HepG2 (cell line): ENCODE data around the gene SRP9. TPM values are rescaled to one million over a fixed set of nuclear protein-coding genes. Genes with fewer than 3 reads are reported as not detected.

Source experiments
- BORCS8-MEF2B ChIP-seq: sonication (generic); formaldehyde crosslinking; IDR thresholded peaks from 2 replicates; pipeline ENCODE4 v1.8.0; 2022; ENCODE audit warnings: mild to moderate bottlenecking, missing genetic modification reagents
- DNMT1 ChIP-seq: sonication (generic); formaldehyde crosslinking; IDR thresholded peaks from 2 replicates; pipeline ENCODE4 v1.5.1; 2020; ENCODE audit warnings: mild to moderate bottlenecking, missing genetic modification reagents
- FOXO4 ChIP-seq: sonication (generic); formaldehyde crosslinking; conservative IDR thresholded peaks from 2 replicates; pipeline ENCODE4 v1.8.1; 2023; ENCODE audit warnings: missing genetic modification reagents
- HCFC1 ChIP-seq: fragments of 150-350 bp; IDR thresholded peaks from 2 replicates; pipeline ENCODE4 v1.6.1; 2014; ENCODE audit warnings: low read depth, low read length
- HHEX ChIP-seq: IDR thresholded peaks from 2 replicates; pipeline ENCODE4 v1.6.1; 2016; ENCODE audit warnings: control low read depth
- HMGXB4 ChIP-seq, 2 experiments: sonication (generic) in 1 of 2; formaldehyde crosslinking in 1 of 2; IDR thresholded peaks; 2 replicates each; pipeline versions ENCODE4 v1.4.0 to v1.6.1; 2018 to 2020; ENCODE audit warnings: missing genetic modification reagents in 2 of 2, borderline replicate concordance in 1 of 2, low read depth in 1 of 2, mild to moderate bottlenecking in 1 of 2, missing biosample characterization in 1 of 2
- JUND ChIP-seq: sonication (generic); formaldehyde crosslinking; IDR thresholded peaks from 2 replicates; pipeline ENCODE4 v1.8.0; 2022; ENCODE audit warnings: mild to moderate bottlenecking, missing genetic modification reagents
- MYC ChIP-seq: sonication (generic); formaldehyde crosslinking; IDR thresholded peaks from 2 replicates; pipeline ENCODE4 v1.9.0; 2021; ENCODE audit warnings: missing genetic modification reagents, borderline replicate concordance
- NFYB ChIP-seq: sonication (generic); formaldehyde crosslinking; IDR thresholded peaks from 2 replicates; pipeline ENCODE4 v1.4.0; 2020; ENCODE audit warnings: missing genetic modification reagents
- NR2F1 ChIP-seq, 2 experiments: fragments of 450-650 bp in 1 of 2; formaldehyde crosslinking in 1 of 2; IDR thresholded peaks; 2 replicates each; pipeline versions ENCODE4 v1.5.0 to v1.6.1; 2016 to 2020; ENCODE audit warnings: mild to moderate bottlenecking in 1 of 2, missing compliant biosample characterization in 1 of 2, missing genetic modification reagents in 1 of 2, moderate library complexity in 1 of 2
- PHF5A ChIP-seq: IDR thresholded peaks from one replicate; pipeline ENCODE4 v1.6.1; 2018; ENCODE audit warnings: low read depth, missing genetic modification reagents; ENCODE audit not compliant: unreplicated experiment
- RAD21 ChIP-seq: fragments of 450-650 bp; formaldehyde crosslinking; IDR thresholded peaks from 2 replicates; pipeline ENCODE4 v1.5.0; 2020; ENCODE audit warnings: mild to moderate bottlenecking
- TARDBP ChIP-seq: sonication (generic); formaldehyde crosslinking; IDR thresholded peaks from 2 replicates; pipeline ENCODE4 v1.8.0; 2022; ENCODE audit warnings: mild to moderate bottlenecking, missing genetic modification reagents
- TBX2 ChIP-seq: sonication (generic); formaldehyde crosslinking; IDR thresholded peaks from 2 replicates; pipeline ENCODE4 v1.5.0; 2020; ENCODE audit warnings: missing genetic modification reagents, mild to moderate bottlenecking, borderline replicate concordance
- ZBTB21 ChIP-seq: sonication (generic); formaldehyde crosslinking; IDR thresholded peaks from 2 replicates; pipeline ENCODE4 v1.4.0; 2020; ENCODE audit warnings: missing genetic modification reagents
- ZBTB34 ChIP-seq: sonication (generic); formaldehyde crosslinking; IDR thresholded peaks from 2 replicates; pipeline ENCODE4 v1.8.0; 2022; ENCODE audit warnings: mild to moderate bottlenecking, missing genetic modification reagents
- ZFX ChIP-seq: sonication (generic); formaldehyde crosslinking; IDR thresholded peaks from 2 replicates; pipeline ENCODE4 v1.4.0; 2020; ENCODE audit warnings: mild to moderate bottlenecking, low read depth, missing genetic modification reagents, moderate library complexity
- ZNF331 ChIP-seq: sonication (generic); formaldehyde crosslinking; IDR thresholded peaks from 2 replicates; pipeline ENCODE4 v1.4.0; 2020; ENCODE audit warnings: missing genetic modification reagents
- ZNF362 ChIP-seq: sonication (generic); formaldehyde crosslinking; IDR thresholded peaks from 2 replicates; pipeline ENCODE4 v1.4.0; 2020; ENCODE audit warnings: missing genetic modification reagents, mild to moderate bottlenecking, borderline replicate concordance
- ZNF598 ChIP-seq: sonication (generic); formaldehyde crosslinking; IDR thresholded peaks from 2 replicates; pipeline ENCODE4 v1.5.1; 2020; ENCODE audit warnings: mild to moderate bottlenecking, missing genetic modification reagents, borderline replicate concordance
- ZNF709 ChIP-seq: sonication (generic); formaldehyde crosslinking; IDR thresholded peaks from 2 replicates; pipeline ENCODE4 v1.5.0; 2020; ENCODE audit warnings: mild to moderate bottlenecking, missing genetic modification reagents
- ZNF816 ChIP-seq: sonication (generic); formaldehyde crosslinking; IDR thresholded peaks from 2 replicates; pipeline ENCODE4 v1.8.0; 2022; ENCODE audit warnings: missing genetic modification reagents, mild to moderate bottlenecking, borderline replicate concordance
- ZNF883 ChIP-seq: sonication (generic); formaldehyde crosslinking; IDR thresholded peaks from 2 replicates; pipeline ENCODE4 v1.5.1; 2020; ENCODE audit warnings: mild to moderate bottlenecking, missing genetic modification reagents; ENCODE audit errors: not compliant biosample characterization
- polyA plus RNA-seq, 8 experiments: library from polyadenylated mRNA; depleted of rRNA in 3 of 8; stranded (reverse) in 7 of 8; unstranded in 1 of 8; fragments of >200 nt; fragmentation: Illumina TruSeq in 4 of 8; extraction: Trizol in 4 of 8; gene quantifications; 2 replicates each; pipeline versions ENCODE4 v1.2.1 to v1.2.3, GENCODE V29; 2011 to 2016; ENCODE audit warnings: low read depth in 4 of 8, missing spikeins in 1 of 8, mixed read lengths in 1 of 8; ENCODE audit not compliant: insufficient read depth in 1 of 8
- total RNA-seq, 5 experiments: library from RNA; depleted of rRNA; stranded (reverse); fragments of >200 nt; fragmentation: Illumina TruSeq; extraction: Trizol; gene quantifications; 2 replicates each; pipeline ENCODE4 v1.2.3, GENCODE V29; 2016; ENCODE audit warnings: low read depth in 1 of 5

Gene SRP9
- total and polyA plus RNA-seq, 2 of the 13 experiments (the other 11 are each of a cell fraction or from before 2014, with no cell fraction given): 251 to 307 TPM

- TF ChIP-seq HMGXB4 (CRISPR knock-in tag; IDR thresholded peaks at IDR 0.05; ENCODE audit: borderline replicate concordance in 1 of 2, low read depth in 1 of 2) (peak; percentile 25 to 32; a peak in 1 of 4 replicates), MYC (CRISPR knock-in tag) (no peak; the same call in 1 of the 2 replicates), ZNF709 (CRISPR knock-in tag) (no peak), HHEX (CRISPR knock-in tag) (no peak), NFYB (CRISPR knock-in tag) (0 out of 2 replicates have a peak, but pooled peaks have one; percentile 9), ZBTB34 (peak; percentile 85), FOXO4 (CRISPR knock-in tag) (0 out of 2 replicates have a peak, but pooled peaks have one; percentile 10), DNMT1 (no peak), ZNF816 (CRISPR knock-in tag) (no peak), ZNF883 (no peak), PHF5A (no peak), ZNF362 (CRISPR knock-in tag) (peak; percentile 37; the same call in 1 of the 2 replicates), TARDBP (peak; percentile 83), RAD21 (CRISPR knock-in tag) (0 out of 2 replicates have a peak, but pooled peaks have one; percentile 10), ZNF331 (CRISPR knock-in tag) (peak; percentile 45; the same call in 1 of the 2 replicates), BORCS8-MEF2B (CRISPR knock-in tag) (peak; percentile 53; the same call in 1 of the 2 replicates), ZFX (peak; percentile 69; the same call in 1 of the 2 replicates), TBX2 (CRISPR knock-in tag) (peak; percentile 74), NR2F1 (CRISPR knock-in tag; IDR thresholded peaks at IDR 0.05) (peak in 1 of 2 experiments; percentile 69; a peak in 2 of 4 replicates), ZBTB21 (0 out of 2 replicates have a peak, but pooled peaks have one; percentile 13), ZNF598 (0 out of 2 replicates have a peak, but pooled peaks have one; percentile 21), HCFC1 (no peak), JUND (CRISPR knock-in tag) (peak; percentile 75)
Measured at GRCh38 chr1:225767634-225768540, 9.7 kb upstream of the SRP9 start (continued).
